D721Med (cell line): ENCODE data around the gene TMC6.

Experiments used
- DNase-seq: peaks from one replicate; pipeline ENCODE4 v3.0.0; 2011; ENCODE audit warnings: low spot score; ENCODE audit not compliant: insufficient read length
- FAIRE-seq: peaks from 2 replicates; lab custom pipeline; 2011; peaks lifted over from hg19 to GRCh38; lab: Jason Lieb, UNC
- TF ChIP-seq, protein P1 (sequence below): IDR thresholded peaks from 2 replicates; pipeline ENCODE4 v1.5.1; 2012; ENCODE audit warnings: mild to moderate bottlenecking, control low read depth; ENCODE audit not compliant: insufficient read depth; ENCODE audit errors: missing control alignments

Gene TMC6

DNA sequence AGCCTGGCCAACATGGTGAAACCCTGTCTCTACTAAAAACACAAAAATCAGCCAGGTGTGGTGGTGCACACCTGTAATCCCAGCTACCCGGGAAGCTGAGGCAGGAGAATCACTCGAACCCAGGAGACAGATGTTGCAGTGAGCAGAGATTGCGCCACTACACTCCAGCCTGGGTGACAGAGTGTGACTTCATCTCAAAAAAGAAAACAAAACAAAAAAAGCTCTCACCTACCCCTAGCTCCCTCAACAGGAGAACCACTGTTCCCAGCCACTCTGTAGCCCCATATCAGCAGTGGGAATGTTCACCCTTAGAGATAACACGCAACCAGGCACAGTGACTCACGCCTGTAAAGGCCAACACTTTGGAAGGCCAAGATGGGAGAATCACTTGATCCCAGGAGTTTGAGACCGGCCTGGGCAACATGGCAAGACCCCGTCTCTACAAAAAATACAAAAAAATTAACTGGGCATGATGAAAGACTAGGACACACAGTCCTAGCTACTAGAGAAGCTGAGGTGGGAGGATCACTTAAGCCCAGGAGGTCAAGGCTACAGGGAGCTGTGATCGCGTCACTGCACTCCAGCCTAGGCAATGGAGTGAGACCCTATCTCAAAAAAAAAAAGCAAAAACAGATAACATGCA, 7.4 kb upstream of the TMC6 start:
- no peak for DNase-seq
- no peak for FAIRE-seq
- TF ChIP-seq, protein P1, sequence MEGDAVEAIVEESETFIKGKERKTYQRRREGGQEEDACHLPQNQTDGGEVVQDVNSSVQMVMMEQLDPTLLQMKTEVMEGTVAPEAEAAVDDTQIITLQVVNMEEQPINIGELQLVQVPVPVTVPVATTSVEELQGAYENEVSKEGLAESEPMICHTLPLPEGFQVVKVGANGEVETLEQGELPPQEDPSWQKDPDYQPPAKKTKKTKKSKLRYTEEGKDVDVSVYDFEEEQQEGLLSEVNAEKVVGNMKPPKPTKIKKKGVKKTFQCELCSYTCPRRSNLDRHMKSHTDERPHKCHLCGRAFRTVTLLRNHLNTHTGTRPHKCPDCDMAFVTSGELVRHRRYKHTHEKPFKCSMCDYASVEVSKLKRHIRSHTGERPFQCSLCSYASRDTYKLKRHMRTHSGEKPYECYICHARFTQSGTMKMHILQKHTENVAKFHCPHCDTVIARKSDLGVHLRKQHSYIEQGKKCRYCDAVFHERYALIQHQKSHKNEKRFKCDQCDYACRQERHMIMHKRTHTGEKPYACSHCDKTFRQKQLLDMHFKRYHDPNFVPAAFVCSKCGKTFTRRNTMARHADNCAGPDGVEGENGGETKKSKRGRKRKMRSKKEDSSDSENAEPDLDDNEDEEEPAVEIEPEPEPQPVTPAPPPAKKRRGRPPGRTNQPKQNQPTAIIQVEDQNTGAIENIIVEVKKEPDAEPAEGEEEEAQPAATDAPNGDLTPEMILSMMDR: no peak

- FAIRE-seq: no peak
- TF ChIP-seq, protein P1: no peak
- DNase-seq: no peak
These were observed 6.4 kb upstream of the TMC6 start for GRCh38 chr17:78134899-78135385.

- peak; percentile 66 for DNase-seq
- TF ChIP-seq, protein P1: peak; percentile 67
- FAIRE-seq: no peak
These were observed 5.7 kb upstream of the TMC6 start for GRCh38 chr17:78133971-78134898.

- no peak for FAIRE-seq
- no peak for DNase-seq
- TF ChIP-seq, protein P1: no peak
These were observed 4.8 kb upstream of the TMC6 start for GRCh38 chr17:78133179-78133951.

- TF ChIP-seq, protein P1: no peak
- DNase-seq: no peak
- FAIRE-seq: no peak
These were observed 4.2 kb upstream of the TMC6 start for GRCh38 chr17:78132767-78133178.

DNA sequence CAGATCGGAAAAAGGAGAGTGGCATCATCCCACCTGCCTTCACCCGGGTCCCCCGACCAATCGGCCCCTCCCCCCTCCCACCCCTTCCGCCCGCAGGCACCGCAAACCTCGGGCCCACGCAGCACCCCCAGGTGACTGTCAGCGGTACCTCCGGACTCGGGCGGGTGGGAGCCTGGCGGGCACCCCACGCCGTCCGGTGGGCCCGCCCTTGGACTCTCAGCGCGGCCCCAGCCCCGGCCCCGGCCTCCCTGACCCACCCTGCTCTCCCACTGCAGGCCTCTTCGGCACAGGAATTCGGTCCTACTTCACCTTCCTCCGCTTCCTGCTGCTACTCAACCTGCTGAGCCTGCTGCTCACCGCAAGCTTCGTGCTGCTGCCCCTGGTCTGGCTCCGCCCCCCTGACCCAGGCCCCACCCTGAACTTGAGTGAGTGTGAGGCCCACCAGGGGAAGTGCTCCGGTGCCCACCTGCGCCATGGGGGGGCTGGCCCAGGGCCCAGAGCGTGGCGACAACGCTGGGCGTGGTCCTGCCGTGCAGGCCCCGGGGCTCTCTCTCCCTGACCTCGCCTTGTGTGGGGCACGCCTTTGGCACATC, 3.6 kb upstream of the TMC6 start:
- FAIRE-seq (no peak), DNase-seq (no peak)
- TF ChIP-seq, protein P1: no peak
